GM18507 (cell line): ENCODE results near the gene ATP8A2.
"Not testable (repeated sequence)": the region's sequence is repeated elsewhere in the genome, so short reads cannot be mapped to it uniquely, and the experiment has no call there.

Experiments
- DNase-seq: peaks from one replicate; pipeline ENCODE4 v3.0.0; 2011; ENCODE audit warnings: low read depth; ENCODE audit not compliant: insufficient read length; ENCODE audit errors: extremely low spot score
- FAIRE-seq: peaks from 2 replicates; lab custom pipeline; 2011; peaks lifted over from hg19 to GRCh38; lab: Jason Lieb, UNC

Gene ATP8A2

GRCh38 chr13:25518441-25518840, 146.7 kb downstream of the ATP8A2 start:
- no peak for FAIRE-seq

GRCh38 chr13:25525884-25526283, 154.1 kb downstream of the ATP8A2 start:
- DNase-seq (no peak), FAIRE-seq (peak; percentile 63)

More at GRCh38 chr13:25518441-25518840, 146.7 kb downstream of the ATP8A2 start:
- no peak for DNase-seq

GRCh38 chr13:25528266-25528665, 156.5 kb downstream of the ATP8A2 start:
- no peak for DNase-seq
- FAIRE-seq, result no peak

GRCh38 chr13:25529425-25529824, 157.7 kb downstream of the ATP8A2 start:
- DNase-seq (no peak), FAIRE-seq (no peak)

- FAIRE-seq, result no peak
- DNase-seq, result no peak
These were observed 166.5 kb downstream of the ATP8A2 start for GRCh38 chr13:25538276-25538675.

- FAIRE-seq (peak; percentile 56), DNase-seq (peak; percentile 3)
These were observed 169.8 kb downstream of the ATP8A2 start for GRCh38 chr13:25541434-25542123.

- FAIRE-seq, result not testable (repeated sequence)
These were observed 177.2 kb downstream of the ATP8A2 start for GRCh38 chr13:25548991-25549390.

GRCh38 chr13:25561812-25562211, 190.0 kb downstream of the ATP8A2 start:
- DNase-seq (no peak), FAIRE-seq (no peak)

More at GRCh38 chr13:25548991-25549390, 177.2 kb downstream of the ATP8A2 start:
- not testable (repeated sequence) for DNase-seq

- FAIRE-seq (no peak), DNase-seq (no peak)
These were observed 198.4 kb downstream of the ATP8A2 start for GRCh38 chr13:25570185-25570584.

GRCh38 chr13:25571237-25571636, 199.5 kb downstream of the ATP8A2 start:
- FAIRE-seq, result no peak
- no peak for DNase-seq

GRCh38 chr13:25572171-25572570, 200.4 kb downstream of the ATP8A2 start:
- not testable (repeated sequence) for FAIRE-seq, DNase-seq

GRCh38 chr13:25574437-25575411, 202.9 kb downstream of the ATP8A2 start:
- DNase-seq, result peak; percentile 33
- peak; percentile 86 for FAIRE-seq

- no peak for DNase-seq
- no peak for FAIRE-seq
These were observed 203.8 kb downstream of the ATP8A2 start for GRCh38 chr13:25575562-25575961.

- DNase-seq (no peak), FAIRE-seq (no peak)
These were observed 206.8 kb downstream of the ATP8A2 start for GRCh38 chr13:25578526-25578925.

GRCh38 chr13:25579221-25579620, 207.4 kb downstream of the ATP8A2 start:
- DNase-seq, result no peak
- no peak for FAIRE-seq

- DNase-seq (no peak), FAIRE-seq (no peak)
These were observed 209.6 kb downstream of the ATP8A2 start for GRCh38 chr13:25581351-25581750.

- no peak for DNase-seq
- FAIRE-seq, result no peak
These were observed 212.3 kb downstream of the ATP8A2 start for GRCh38 chr13:25584087-25584486.

GRCh38 chr13:25585000-25585399, 213.2 kb downstream of the ATP8A2 start:
- DNase-seq (no peak), FAIRE-seq (no peak)

- DNase-seq, result no peak
- FAIRE-seq, result no peak
These were observed 215.7 kb downstream of the ATP8A2 start for GRCh38 chr13:25587326-25587980.
